ENCODE data around the gene WDPCP. TPM values are rescaled to one million over a fixed set of nuclear protein-coding genes. Genes with fewer than 3 reads are reported as not detected.
"Not testable (repeated sequence)": the region's sequence is repeated elsewhere in the genome, so short reads cannot be mapped to it uniquely, and the experiment has no call there.

Gene WDPCP
- total and polyA plus RNA-seq, 2 of the 4 experiments (the other 2 are of a cell fraction) = 2.2 to 10.2 TPM

DNA sequence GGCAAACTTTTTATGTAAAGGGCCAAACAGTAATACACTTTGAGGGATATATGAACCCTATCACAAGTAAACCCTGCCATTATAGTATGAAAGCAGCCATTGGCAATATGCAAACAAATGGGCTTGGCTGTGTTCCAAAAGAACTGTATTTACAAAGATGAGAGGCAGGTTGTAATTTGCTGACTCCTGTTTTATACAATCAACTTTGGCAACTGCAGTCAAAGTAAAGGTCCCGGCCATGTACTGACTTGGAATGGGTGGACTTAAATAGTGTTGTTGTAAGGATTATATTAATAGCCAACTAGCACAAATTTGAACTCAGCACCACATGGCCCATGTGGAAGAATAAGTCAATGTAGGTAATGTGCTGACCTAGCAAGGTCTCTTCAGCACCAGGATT, 223.4 kb downstream of the WDPCP start:
- no peak overlapping the region for H2AFZ ChIP-seq (replicated peaks; ENCODE audit: low read length, poor library complexity)
- no peaks in the 10 kb centered on the region for H4K20me1 ChIP-seq (ENCODE audit: insufficient read depth, low read length)
- BruUV-seq (replicated peaks) = no TSS peak
- H3K79me1 ChIP-seq (ENCODE audit: low read depth in 1 of 2, low read length in 2 of 2) = no peaks in the 10 kb centered on the region
- no peaks in the 10 kb centered on the region for H3K4me1 ChIP-seq (ENCODE audit: control insufficient read depth, insufficient read depth, low read length)
- CTCF ChIA-PET = no interaction called here
- H2BK120ac ChIP-seq (ENCODE audit: low read depth, low read length) = no peak overlapping the region
- no peak overlapping the region for H2AK9ac ChIP-seq (replicated peaks; ENCODE audit: low read depth, low read length, poor library complexity)
- WGBS, 2 experiments (ENCODE audit: extremely low coverage in 2 of 2, insufficient read length in 1 of 2) = no CpG with 5 or more reads among the region's 1 CpG
- no peak for ATAC-seq (ENCODE audit: low read depth)
- H3K4me3 ChIP-seq (ENCODE audit: insufficient read depth, low read depth, low read length) = no peak overlapping the region
- no peak overlapping the region for H2AK5ac ChIP-seq (ENCODE audit: low read depth, low read length)
- no peak overlapping the region for H2BK20ac ChIP-seq (ENCODE audit: low read depth, low read length)
- dilution Hi-C loops (cut with HindIII; ENCODE audit: low sequenced_read_pairs, unreplicated experiment) (no loop called here), intact Hi-C loops (cut with micrococcal nuclease) (no loop called here), in situ Hi-C loops (cut with MboI; ENCODE audit: low sequenced_read_pairs) (no loop called here)
- H3K27me3 ChIP-seq (ENCODE audit: control insufficient read depth, insufficient read depth, low read length) = no peaks in the 10 kb centered on the region
- no peak overlapping the region for H3K23ac ChIP-seq (ENCODE audit: low read depth, low read length)
- no peak for DNase-seq
- no peak overlapping the region for H3K56ac ChIP-seq (ENCODE audit: extremely low read depth, insufficient read depth, low read length)
- H2BK5ac ChIP-seq (ENCODE audit: low read depth, low read length, poor library complexity, severe bottlenecking) = no peak overlapping the region
- H4K5ac ChIP-seq (ENCODE audit: low read depth, low read length) = no peak overlapping the region
- TF ChIP-seq MAFK (IDR thresholded peaks at IDR 0.05; ENCODE audit: low read depth, low read length) (peak; percentile 4; the same call in 1 of the 2 replicates), SMC3 (IDR thresholded peaks at IDR 0.05; ENCODE audit: low read depth, low read length) (no peak), CEBPB (IDR thresholded peaks at IDR 0.05; ENCODE audit: low read depth, low read length) (no peak), CHD1 (IDR thresholded peaks at IDR 0.05; ENCODE audit: low read depth, low read length) (no peak)
- TF ChIP-seq, protein P1, sequence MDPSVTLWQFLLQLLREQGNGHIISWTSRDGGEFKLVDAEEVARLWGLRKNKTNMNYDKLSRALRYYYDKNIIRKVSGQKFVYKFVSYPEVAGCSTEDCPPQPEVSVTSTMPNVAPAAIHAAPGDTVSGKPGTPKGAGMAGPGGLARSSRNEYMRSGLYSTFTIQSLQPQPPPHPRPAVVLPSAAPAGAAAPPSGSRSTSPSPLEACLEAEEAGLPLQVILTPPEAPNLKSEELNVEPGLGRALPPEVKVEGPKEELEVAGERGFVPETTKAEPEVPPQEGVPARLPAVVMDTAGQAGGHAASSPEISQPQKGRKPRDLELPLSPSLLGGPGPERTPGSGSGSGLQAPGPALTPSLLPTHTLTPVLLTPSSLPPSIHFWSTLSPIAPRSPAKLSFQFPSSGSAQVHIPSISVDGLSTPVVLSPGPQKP (IDR thresholded peaks at IDR 0.05; ENCODE audit: borderline replicate concordance, low read depth, low read length) = no peak
- H3K4ac ChIP-seq (ENCODE audit: low read depth, low read length) = no peak overlapping the region
- no peak overlapping the region for H2BK15ac ChIP-seq (ENCODE audit: low read depth, low read length)
- H4K8ac ChIP-seq (ENCODE audit: low read depth in 2 of 2, low read length in 2 of 2) = no peak overlapping the region
- H3K9ac ChIP-seq (ENCODE audit: low read depth, low read length) = no peak overlapping the region
- POLR2A ChIA-PET (ENCODE audit: unreplicated experiment) = no interaction called here
- H3K18ac ChIP-seq (ENCODE audit: low read depth, low read length) = no peak overlapping the region
- H3K9me3 ChIP-seq (ENCODE audit: control insufficient read depth, insufficient read depth, low read length) = no peaks in the 10 kb centered on the region
- H3K36me3 ChIP-seq (ENCODE audit: control insufficient read depth, insufficient read depth, low read length) = no peaks in the 10 kb centered on the region
- H3K14ac ChIP-seq (replicated peaks; ENCODE audit: low read depth, low read length) = no peak overlapping the region
- no peak overlapping the region for H3K27ac ChIP-seq (ENCODE audit: insufficient read depth, low read length)
- H4K91ac ChIP-seq (ENCODE audit: insufficient read depth, low read depth, low read length) = no peak overlapping the region
- H3K9me1 ChIP-seq (ENCODE audit: insufficient read depth, low read length) = no peaks in the 10 kb centered on the region
- no peak overlapping the region for H3K4me2 ChIP-seq (ENCODE audit: low read depth, low read length)

DNA sequence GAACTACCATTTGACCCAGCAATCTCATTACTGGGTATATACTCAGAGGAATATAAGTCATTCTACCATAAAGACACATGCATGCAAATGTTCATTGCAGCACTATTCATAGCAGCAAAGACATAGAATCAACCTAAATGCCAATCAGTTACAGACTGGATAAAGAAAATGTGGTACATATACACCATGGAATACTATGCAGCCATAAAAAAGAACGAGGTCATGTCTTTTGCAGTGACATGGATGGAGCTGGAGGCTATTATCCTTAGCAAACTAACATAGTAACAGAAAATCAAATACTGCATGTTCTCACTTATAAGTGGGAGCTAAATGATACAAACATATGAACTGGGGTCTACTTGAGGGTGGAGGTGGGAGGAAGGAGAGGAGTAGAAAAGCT, 230.6 kb downstream of the WDPCP start:
- H3K18ac ChIP-seq (ENCODE audit: low read depth, low read length); H3K4ac ChIP-seq (ENCODE audit: low read depth, low read length); H2AFZ ChIP-seq (replicated peaks; ENCODE audit: low read length, poor library complexity); H3K9me1 ChIP-seq (ENCODE audit: insufficient read depth, low read length); H2BK20ac ChIP-seq (ENCODE audit: low read depth, low read length); dilution Hi-C loops (cut with HindIII; ENCODE audit: low sequenced_read_pairs, unreplicated experiment); H3K27me3 ChIP-seq (ENCODE audit: control insufficient read depth, insufficient read depth, low read length); in situ Hi-C loops (cut with MboI; ENCODE audit: low sequenced_read_pairs); H2BK120ac ChIP-seq (ENCODE audit: low read depth, low read length); H2AK9ac ChIP-seq (replicated peaks; ENCODE audit: low read depth, low read length, poor library complexity); H3K9ac ChIP-seq (ENCODE audit: low read depth, low read length); H3K9me3 ChIP-seq (ENCODE audit: control insufficient read depth, insufficient read depth, low read length); DNase-seq; H3K14ac ChIP-seq (replicated peaks; ENCODE audit: low read depth, low read length); H3K56ac ChIP-seq (ENCODE audit: extremely low read depth, insufficient read depth, low read length); H3K27ac ChIP-seq (ENCODE audit: insufficient read depth, low read length); H4K8ac ChIP-seq (ENCODE audit: low read depth in 2 of 2, low read length in 2 of 2); H3K4me3 ChIP-seq (ENCODE audit: insufficient read depth, low read depth, low read length); intact Hi-C loops (cut with micrococcal nuclease); H2BK15ac ChIP-seq (ENCODE audit: low read depth, low read length); H3K79me1 ChIP-seq (ENCODE audit: low read depth in 1 of 2, low read length in 2 of 2); H4K20me1 ChIP-seq (ENCODE audit: insufficient read depth, low read length); POLR2A ChIA-PET (ENCODE audit: unreplicated experiment); BruUV-seq (replicated peaks); H4K91ac ChIP-seq (ENCODE audit: insufficient read depth, low read depth, low read length); H2AK5ac ChIP-seq (ENCODE audit: low read depth, low read length); H4K5ac ChIP-seq (ENCODE audit: low read depth, low read length); H3K36me3 ChIP-seq (ENCODE audit: control insufficient read depth, insufficient read depth, low read length); H3K4me2 ChIP-seq (ENCODE audit: low read depth, low read length); ATAC-seq (ENCODE audit: low read depth); CTCF ChIA-PET; H2BK5ac ChIP-seq (ENCODE audit: low read depth, low read length, poor library complexity, severe bottlenecking); H3K23ac ChIP-seq (ENCODE audit: low read depth, low read length); H3K4me1 ChIP-seq (ENCODE audit: control insufficient read depth, insufficient read depth, low read length): not testable (repeated sequence)
- no CpG with 5 or more reads among the region's 1 CpG for WGBS, 2 experiments (ENCODE audit: extremely low coverage in 2 of 2, insufficient read length in 1 of 2)

All from IMR-90 (cell line).